Activated T-cell treated with anti-CD3 and anti-CD28 coated beads, Interleukin-2, amount 50 U/mL, for 48 hours (primary cell): ENCODE measurements around the gene RASA1.

Experiments
- DNase-seq, 2 experiments: peaks; one replicate each; pipeline ENCODE4 v3.0.0-alpha.2; 2020

RASA1 gene

GRCh38 chr5:87405472-87406155 lies 137.9 kb downstream of the RASA1 start:
- DNase-seq: no peak

DNA sequence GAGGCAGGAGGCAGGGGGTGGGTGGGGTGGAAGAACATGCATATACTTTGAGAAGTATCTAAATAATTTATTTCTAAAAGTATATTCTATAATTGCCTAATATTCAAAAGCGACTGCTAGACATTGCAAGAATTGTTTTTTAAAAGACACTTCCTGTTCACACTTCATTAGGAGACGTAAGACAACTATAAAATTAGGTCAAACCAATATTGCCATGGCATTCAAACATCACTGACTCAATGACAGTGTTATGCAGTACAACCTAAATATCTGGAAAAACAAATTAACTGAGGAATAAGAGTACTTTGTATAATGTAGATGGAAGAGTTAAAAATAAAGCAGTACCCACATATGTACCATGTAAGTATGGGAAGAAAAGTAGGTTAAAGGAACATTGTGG lies 140.5 kb downstream of the RASA1 start:
- DNase-seq: no peak

GRCh38 chr5:87410931-87411330 lies 143.2 kb downstream of the RASA1 start:
- no peak for DNase-seq

DNA sequence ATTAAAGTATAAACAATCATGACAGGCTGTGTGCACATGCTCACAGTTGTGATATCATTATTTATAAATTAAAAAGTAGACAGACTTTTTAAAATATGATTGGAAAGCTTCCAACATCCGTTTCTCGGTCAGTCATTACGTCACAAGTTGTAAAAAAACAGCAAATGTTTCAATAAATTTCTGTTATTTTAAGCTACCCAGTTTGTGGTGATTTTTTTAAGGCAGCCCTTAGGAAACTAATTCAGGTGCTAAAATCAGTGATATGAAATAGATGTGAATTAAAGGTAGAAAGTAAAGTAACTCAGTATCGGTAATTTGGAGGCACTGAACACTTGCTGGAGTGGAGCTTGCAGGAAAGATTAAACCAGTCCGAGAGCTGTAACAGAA lies 143.9 kb downstream of the RASA1 start:
- no peak for DNase-seq

DNA sequence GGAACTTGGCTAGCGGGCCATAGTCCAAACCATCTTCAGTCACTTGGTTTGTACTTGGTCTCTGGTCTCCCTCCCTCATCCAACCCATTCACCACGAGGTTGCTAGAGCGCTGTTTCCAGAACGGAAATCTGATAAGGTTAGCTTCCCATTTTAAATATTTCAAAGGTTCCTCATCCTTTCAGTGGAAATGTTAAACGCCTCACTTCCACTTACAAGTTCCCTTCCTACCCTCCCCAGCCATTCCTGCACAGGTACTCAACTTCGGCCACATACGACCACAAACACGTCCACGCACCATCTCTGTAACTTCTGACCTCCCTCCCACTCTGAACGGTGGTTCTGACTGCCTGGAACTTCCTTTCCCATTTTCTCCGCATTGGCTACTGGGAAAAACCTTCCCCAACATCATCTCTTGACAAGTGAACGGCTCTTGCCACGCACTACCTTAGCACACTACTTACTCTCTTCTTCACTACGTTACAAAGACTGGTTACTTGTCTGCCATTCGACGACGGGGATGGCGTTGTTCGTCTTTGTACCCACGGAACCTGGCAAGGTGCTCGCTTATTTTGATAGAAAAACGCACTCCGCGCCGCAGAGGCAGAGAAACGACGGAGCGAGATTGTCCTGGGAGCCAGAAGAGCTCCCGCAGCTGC lies 144.4 kb downstream of the RASA1 start:
- DNase-seq: no peak

DNA sequence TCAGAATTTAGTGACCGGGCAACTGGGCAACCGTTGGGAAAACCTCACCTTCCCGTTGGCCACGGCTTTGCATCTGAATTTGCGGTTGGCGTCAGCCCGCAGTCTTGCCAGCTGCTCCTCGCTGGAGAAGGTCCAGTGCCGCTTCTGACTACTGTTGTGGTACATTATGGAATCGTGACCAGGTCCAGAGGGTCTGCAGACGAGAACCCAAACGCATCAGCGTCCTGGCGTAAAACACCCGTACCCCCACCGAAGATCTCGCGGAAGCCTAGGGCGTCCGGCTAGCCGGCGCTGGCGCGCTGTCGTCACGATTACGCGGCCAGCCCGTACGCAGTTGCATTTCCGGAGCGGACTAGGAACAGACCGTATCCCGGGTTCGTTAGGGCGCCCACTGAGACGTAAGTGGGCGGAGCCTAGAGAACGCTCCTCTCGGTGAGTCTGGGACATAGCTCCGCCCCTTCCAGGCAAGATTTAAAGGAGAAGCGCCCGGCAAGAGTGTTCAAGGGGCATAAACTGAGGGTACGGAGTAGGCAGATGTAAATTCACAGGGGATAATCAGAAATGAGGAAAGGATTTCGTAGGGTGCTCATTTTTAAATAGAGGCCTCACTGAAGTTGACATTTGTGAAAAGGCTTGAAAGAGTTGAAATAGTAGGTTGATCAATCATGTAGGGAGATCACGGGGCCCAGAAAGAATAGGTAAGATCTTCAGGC lies 145.1 kb downstream of the RASA1 start, which contains the start of gene CCNH:
Gene CCNH, minus strand, starts transcription at position 301 of the 713 bp plus-strand sequence. Its CDS starts 136 bp downstream, at position 165.
- peak; percentile 94 to 95 for DNase-seq

DNA sequence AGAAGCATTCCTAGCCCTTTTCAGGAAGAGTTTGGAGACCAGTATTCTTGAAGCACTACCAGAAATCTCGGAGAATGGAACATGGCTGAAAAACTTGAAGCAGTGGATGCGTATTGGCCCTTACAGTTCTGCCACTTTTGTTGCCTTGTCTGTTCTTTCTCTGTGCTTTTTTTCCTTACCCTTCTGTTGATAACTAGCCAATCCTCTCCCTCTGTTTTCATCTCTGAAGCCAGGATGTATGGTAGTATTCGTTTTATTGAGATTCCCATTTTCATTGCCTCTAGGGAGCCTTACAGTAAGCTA lies 145.6 kb downstream of the RASA1 start:
- no peak for DNase-seq

DNA sequence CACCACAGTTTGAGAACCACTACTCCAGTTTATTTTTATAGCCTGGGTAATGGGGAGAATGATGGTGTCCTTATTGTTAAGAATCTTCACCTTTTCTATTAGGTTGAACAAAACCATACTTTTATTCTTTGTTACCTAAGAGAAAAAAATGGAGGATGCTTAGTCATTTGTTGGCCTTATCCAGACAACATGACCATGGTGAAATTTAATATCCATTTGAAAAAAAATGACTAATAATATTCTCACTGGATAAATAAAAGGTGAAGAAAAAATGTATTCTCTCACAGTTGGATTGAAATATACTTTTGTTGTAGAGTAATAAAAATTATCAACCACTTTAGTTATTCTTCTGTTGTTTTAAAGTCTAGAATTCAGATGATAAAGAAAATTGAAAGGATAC lies 150.8 kb downstream of the RASA1 start:
- DNase-seq: no peak

DNA sequence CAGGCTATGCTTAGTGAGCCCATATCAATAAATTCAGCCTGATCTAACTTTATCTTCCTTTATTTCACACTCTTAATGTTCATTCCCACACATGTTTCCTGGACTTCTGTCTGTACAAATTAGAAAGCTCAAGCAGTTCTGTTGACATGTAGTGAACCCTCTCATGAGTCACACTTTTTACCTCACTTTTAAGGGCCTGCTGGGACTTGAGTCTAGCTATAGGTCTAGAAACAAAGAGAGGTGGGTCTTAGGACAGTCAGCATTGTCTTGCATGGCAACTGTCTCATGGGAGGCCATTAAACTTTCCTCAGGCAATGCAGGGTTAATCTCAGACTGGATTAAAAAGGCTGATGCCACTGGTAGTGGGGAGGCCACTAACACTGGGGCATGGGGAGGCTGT lies 153.6 kb downstream of the RASA1 start:
- DNase-seq: no peak

DNA sequence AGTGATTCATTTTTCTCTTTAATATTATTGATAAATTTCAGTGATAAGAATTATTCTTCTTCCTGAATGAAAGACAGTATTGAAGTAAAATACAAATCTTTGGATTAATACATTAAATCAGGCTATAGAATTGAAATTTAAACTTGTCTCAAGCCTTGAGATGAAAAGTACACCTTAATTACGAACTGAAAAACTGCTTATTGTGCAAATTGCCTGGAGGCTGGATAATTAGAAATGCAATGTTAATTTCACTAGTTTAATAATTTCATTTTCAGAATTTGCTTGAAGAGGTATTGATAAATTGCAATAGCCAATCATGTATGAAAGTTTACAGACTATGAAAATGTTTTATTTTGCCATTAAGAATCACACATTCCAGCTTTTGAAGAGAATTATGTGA lies 156.1 kb downstream of the RASA1 start:
- DNase-seq: no peak

DNA sequence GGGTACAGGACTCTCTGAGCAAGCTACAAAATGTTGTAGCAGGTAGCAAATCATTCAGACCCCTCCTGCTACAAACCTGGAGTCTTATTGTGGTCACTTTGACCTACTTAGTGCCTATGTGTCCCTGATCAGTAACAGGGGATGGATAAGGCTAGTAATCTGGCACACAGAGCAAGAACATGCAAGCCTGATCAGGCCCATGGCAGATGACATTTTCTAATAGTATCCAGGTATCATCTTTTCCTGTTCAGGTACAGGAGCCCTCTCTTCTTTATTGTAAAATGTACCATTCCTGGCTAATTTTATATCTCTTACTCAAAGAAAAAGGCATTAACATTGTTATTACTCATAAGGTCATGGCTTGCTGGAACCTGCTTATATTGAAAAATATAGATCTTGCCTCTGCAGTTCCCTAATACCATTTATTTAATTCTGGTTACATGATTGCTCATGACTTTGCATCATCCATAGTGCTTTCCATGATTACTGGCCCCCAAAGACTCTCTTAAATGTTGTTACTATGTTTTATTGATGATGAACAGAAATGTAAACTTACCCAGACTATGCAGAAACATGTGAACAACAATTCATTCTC lies 163.3 kb downstream of the RASA1 start:
- DNase-seq: no peak

DNA sequence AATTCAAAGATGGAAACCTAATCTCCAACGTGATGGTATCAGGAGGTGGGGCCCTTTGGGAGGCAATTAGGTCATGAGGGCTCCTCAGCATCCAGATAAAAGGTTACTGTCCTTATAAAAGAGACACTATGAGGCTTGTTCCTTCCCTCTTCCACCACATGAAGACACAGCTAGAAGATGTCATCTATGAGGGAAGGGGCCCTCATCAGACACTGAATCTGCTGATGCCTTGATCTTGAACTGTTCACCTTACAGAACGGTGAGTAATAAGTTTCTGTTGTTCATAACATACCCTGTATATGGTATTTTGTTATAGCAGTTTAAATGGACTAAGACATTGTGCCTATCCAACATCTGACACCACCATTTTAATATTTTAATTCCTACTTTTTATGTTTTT lies 164.8 kb downstream of the RASA1 start:
- no peak for DNase-seq

DNA sequence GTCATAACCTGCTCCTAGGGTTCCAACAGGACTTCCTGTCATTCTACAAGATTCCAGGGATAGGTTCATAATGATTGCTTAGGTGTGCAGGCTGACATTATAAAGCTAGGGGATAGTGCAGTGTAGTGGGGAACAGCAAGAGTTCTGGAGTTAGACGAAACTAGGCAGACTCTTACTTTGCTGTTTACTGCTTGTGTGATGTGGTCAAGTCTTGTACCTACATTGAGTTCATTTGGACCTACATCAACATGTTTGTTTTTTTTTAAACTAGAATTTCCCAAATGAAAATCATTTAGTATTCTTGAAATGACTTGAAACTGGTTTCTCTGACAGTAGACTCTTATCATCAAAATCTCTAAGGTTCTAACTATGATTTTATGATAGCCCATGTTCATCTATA lies 166.3 kb downstream of the RASA1 start:
- DNase-seq: no peak

- no peak for DNase-seq
Measured at GRCh38 chr5:87434461-87434860, 166.8 kb downstream of the RASA1 start.

DNA sequence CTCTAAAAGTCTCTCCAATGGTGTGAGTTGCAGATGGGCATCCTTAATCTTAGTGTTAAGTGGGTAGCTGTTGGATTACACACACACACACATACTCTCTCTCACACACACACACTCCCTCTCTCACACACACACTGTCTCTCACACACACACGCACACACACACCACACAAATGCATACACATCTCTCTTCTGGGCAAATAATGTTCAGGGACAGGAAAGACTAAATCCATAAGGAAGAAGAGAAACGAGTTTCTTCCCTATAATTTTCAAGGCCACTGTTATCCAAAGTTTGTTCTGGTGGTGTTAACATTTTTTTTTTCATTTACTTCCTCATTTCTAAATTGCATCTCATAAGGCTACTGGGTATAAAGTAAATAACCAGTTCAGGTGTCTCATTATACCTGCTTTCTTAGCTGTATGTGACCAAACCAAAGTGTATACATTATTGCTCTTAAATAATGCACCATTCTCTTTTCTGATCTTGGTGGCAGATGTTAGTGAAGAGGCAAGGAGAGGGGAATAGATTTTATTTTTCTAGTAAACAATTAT lies 167.5 kb downstream of the RASA1 start:
- no peak for DNase-seq

DNA sequence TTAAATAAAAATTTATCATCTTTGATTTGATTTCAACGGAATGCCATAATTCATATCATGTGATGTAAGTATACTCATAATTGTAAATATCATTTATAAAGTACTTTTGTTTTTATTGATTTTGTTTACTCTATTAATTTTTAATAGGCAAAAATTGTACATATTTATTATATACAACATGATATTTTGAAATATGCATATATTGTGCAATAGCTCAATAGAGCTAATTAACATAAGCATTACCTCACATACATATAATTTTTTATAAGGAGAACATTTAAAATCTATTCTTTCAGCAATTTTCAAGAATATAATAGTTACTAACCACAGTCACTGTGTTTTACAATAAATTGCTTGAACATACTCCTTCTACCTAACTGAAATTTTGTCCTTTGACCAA lies 170.0 kb downstream of the RASA1 start:
- no peak for DNase-seq

DNA sequence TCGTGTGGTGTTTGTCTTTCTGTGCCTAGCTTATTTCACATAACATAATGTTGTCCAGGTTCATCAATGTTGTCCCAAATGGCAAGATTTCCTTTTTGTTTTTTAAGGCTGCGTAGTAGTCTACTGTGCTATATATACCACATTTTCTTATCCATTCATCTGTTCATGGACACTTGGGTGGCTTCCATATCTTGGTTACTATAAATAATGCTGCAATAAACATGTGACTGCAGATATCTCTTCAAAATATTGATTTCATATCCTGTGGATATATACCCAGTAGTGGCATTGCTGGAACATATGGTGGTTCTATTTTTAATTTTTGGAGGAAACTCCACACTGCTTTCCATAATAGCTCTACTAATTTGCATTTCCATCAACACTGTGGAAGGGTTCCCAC lies 170.5 kb downstream of the RASA1 start:
- no peak for DNase-seq
